GM19463 (cell line): Measurements from ENCODE around the gene CDH4.

Experiments used
- ATAC-seq: cut with Tn5 transposase; IDR thresholded peaks from one replicate; pipeline ENCODE4 v1.9.1; 2021; ENCODE audit warnings: mild to moderate bottlenecking, moderate library complexity; ENCODE audit not compliant: unreplicated experiment

Gene CDH4

DNA sequence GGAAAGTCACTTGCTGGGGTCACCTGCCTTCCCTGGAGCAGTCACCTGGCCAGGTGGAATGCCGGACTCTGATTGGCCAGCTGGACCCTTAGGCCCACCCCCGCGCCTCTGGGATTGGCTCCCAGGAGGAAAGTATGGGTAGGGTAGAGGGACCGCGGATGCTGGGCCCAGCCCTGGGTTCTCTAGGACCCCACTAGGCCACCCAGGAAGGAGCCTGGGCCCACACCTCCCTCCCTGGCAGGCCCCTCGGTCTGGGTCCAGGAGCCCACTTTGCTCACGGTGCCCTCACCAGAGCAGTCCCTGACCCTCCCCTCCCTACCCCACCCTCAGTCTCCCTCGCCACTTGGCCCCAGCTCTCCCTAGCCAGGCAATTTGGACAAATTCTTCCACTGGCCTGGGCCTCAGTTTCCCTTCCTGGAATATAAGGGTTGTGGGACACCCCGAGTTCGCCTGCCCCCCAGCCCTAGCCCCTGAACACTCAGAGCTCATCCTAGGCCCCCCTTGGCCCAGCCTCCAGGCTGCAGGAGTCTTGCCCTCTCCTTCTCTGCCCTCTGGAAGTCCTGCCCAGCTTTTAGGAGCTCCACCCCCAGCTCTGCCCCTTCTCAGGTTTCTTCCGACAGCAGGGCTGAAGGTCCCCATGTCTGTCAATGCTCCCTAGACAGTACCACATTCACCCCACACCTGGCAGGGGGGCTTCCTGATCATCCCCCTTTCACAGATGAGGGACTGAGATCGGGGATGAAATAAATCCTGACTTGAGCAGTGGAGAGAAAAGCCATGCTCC is 514.0 kb downstream of the CDH4 start:
- ATAC-seq = no peak

GRCh38 chr20:61766921-61767610 is 515.0 kb downstream of the CDH4 start:
- ATAC-seq = no peak

- ATAC-seq = no peak
These were observed 515.9 kb downstream of the CDH4 start for GRCh38 chr20:61767761-61768494.

DNA sequence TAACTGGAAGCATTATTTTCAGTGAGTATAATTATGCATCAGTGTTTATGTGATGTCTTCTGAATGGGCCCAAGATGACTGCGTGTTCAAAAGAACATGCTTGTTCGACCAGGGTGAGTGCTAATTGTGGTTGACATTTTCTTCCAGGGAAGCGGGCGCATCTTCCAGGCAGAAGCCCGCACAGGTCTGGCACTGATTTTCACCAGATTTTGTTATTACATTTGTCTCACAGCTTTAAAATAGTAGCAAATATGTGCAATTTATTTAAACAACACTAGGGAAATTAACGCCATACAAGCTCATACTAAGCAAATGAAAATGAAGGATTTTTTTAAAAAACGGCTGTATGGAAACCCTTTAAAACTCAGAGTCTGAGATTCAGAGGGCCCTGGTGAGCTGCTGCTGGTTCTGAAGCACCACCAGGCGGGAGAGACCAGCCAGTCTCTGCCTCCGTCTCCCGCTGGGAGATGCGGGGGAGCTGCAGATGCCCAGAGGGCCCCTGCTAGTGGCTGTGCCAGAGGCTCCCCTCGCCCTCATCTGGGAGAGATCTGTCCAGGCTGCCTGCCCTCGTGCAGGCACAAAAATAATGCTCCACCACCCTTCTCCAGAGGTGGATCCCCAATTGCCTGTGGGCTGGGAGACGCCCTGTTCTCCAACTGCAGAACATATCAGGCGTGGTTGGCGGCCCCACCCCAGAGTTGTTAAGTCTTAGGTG is 516.7 kb downstream of the CDH4 start:
- no peak for ATAC-seq

- ATAC-seq = no peak
These were observed 517.3 kb downstream of the CDH4 start for GRCh38 chr20:61769286-61769832.

DNA sequence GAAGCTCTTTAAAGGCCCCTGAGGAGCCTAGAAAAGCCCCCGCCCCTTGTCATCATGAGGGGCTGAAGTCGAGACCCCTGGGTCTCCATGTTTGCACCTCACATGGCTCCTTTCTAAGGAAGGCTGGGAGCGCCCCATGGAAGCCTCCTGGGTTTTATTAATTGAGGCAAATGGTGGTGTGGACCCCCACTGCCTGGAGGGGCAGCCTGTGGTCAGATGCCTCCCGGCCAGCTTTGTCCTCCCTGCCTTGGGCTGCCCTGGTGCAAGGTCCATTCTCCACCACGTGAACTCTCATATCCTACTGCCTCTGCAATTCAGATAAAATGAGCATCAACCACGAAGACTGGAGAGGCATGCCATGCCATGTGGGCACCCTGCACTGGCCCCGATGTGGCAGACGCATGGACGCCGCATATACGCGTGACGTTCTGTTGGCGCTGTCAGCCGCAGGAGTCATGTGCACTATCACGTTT is 518.1 kb downstream of the CDH4 start:
- no peak for ATAC-seq

- no peak for ATAC-seq
These were observed 519.8 kb downstream of the CDH4 start for GRCh38 chr20:61771805-61772350.

DNA sequence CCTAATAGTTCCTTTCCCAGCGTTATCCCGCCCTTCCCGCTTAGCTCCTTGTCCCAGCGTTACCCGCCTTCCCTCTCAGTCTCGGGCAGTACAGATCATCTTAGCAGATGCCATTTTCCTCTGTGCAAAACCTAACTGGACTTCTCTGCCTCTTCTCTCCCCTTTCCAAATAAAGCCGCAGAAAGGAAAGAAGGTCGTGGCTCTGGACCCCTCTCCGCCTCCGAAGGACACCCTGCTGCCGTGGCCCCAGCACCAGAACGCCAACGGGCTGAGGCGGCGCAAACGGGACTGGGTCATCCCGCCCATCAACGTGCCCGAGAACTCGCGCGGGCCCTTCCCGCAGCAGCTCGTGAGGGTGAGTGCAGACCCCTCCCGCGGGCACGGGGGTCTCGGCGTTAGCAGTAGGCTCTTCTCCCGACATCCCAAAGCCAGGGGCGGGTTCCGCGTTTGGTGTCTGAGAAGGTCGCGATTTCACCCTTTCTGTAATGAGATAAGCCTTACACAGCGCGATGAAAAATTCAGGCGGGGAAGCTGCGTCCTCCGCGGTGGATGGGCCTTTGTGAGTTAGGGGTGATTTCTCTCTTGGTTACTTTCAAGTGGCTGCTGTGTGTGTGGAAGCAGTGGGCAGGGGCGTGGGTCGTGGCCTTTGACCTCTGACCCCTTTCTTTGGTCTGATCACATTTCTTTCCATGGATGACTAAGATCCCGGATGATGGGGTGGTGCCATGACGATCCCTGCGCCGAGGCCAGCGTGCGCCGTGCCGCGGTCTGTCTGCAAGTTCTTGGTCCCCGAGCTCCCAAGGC is 521.0 kb downstream of the CDH4 start:
- no peak for ATAC-seq

GRCh38 chr20:61773926-61774587 is 522.0 kb downstream of the CDH4 start:
- no peak for ATAC-seq

DNA sequence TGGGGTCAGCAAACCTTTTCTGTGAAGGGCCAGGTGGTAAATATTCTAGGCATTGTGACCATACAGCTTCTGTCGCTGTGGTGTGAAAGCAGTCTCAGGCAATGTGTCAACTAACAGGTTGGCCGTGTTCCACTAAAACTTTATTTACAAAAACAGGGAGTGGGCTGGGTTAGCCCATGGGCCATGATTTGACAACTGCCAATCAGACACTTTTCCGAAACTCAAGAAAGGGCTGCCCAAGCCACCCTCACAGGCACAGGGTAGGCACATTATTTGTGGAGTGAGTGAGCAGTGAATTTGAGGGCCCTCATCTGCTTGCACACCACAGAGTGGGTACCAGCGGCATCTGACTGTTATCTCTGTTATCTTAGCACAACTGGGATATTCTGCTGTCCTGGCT is 523.4 kb downstream of the CDH4 start:
- ATAC-seq = no peak

- no peak for ATAC-seq
These were observed 524.5 kb downstream of the CDH4 start for GRCh38 chr20:61776491-61777075.

DNA sequence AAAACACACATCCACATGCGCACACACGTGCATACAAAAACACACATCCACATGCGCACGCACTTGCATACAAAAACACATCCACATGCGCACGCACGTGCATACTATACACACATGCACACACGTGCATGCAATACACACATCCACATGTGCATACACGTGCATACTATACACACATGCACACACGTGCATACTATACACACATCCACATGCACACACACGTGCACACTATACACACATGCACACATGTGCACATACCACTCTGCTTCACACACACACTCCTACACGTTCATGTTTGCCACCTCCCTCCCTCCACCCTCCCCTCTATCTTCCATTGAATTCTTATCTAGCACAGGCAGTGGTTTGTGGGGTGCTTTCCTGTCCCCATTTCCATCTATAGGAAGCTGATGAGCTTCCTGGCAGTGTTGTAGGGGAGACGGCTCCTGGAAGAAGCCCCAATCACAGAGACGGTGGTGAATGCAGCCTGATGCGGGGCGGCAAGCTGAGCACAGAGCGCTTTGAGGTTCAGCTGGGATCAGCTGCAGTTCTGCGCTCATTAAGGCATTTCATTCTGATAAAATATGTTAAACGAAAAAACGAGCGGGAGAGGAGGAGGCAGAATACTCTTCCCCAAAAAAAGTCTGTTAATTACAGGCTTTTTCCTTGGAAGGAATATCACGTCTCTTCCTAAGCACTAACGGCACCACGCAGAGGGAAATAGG is 525.9 kb downstream of the CDH4 start:
- no peak for ATAC-seq

- no peak for ATAC-seq
These were observed 526.4 kb downstream of the CDH4 start for GRCh38 chr20:61778495-61778863.

DNA sequence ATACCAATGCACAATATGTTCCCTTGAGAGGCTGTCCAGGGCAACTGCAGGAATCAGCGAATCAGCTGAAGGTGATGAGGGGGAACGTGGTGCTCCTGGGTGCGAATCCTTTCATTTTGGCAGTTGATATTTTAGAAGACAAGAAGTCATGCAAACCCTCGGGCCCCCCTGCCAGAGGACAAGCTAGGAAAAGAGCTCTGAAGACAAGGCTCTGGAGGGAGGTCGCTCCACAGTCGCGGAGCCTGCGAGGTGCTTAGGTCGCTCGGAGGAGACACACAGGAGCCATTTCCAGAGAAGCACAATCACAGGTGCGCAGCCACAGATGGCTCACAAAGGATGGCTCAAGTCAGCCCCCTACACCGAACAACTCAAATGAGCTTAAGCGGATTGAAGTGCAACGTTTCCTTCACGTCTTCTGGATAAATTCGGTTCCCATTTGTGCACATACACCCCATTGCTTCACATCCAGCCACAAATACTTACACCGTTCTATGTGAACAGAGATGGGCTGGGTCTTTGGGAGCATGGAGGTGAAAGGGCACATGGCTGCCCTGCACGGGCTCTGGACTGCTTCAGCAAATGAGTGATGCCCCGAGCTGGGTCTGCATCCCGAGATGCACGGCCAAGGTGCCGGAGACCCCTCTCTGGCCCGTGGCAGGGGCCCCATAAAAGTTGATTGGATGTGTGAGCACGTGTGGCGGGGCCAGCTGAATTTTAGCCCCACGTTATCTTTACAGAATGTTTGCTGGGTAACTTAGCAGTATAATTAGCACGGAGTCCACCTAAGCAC is 527.3 kb downstream of the CDH4 start:
- no peak for ATAC-seq

DNA sequence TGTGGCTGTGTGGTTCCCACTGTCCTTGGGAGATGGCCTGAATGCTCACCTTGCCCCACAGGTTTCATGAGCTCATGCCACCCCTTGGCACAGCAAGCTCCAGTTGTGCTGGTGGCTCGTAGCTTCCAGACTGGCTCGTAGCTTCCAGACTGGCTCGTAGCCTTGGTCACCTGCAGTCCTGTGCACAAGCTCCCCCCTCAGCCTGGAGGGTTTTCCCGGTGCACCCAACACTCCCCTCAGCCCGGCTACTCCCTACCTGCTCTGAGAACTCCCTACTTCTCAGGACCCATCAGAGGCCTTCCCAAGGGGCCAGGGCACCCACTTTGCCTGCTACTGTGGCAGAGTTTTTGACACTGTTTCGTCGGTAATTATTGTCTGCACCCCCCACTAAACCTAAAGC is 528.0 kb downstream of the CDH4 start:
- ATAC-seq = no peak

- no peak for ATAC-seq
These were observed 532.9 kb downstream of the CDH4 start for GRCh38 chr20:61784801-61785566.

DNA sequence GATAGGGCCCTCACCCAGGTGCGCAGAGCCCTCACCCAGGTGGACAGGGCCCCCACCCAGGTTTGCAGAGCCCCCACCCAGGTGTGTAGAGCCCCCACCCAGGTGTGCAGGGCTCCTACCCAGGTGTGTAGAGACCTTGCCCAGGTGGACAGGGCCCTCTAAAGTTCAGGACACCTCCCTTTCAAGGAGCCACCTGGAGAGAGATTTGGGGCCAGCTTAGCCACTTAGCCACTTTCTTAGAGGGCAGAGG is 533.4 kb downstream of the CDH4 start:
- no peak for ATAC-seq
